Tibial nerve (tissue), 4 donors: ENCODE results near the gene UBALD2. TPM values are rescaled to one million over a fixed set of nuclear protein-coding genes. Genes with fewer than 3 reads are reported as not detected.
A peak's percentile ranks its signal among the peaks of the same experiment; 100 is the strongest.

Experiments used
- DNase-seq, 2 donors: peaks; one replicate each; pipeline ENCODE4 v3.0.0-alpha.2; 2019; ENCODE audit warnings: low spot score in 2 of 2
- H3K27ac ChIP-seq, 4 donors: fragments of 200-600 bp; sonication (generic) in 3 of 4; one replicate each; pipeline ENCODE4 v1.5.1; 2017 to 2019; ENCODE audit warnings: mild to moderate bottlenecking in 1 of 4
- H3K27me3 ChIP-seq, 2 donors: fragments of 200-600 bp; sonication (generic) in 1 of 2; one replicate each; pipeline versions ENCODE4 v1.5.1 to v1.6.0; 2017 to 2019
- H3K36me3 ChIP-seq, 3 donors: fragments of 200-600 bp; sonication (generic); one replicate each; pipeline ENCODE4 v1.5.1; 2018 to 2019
- H3K4me1 ChIP-seq, 4 donors: fragments of 200-600 bp; sonication (generic) in 3 of 4; one replicate each; pipeline ENCODE4 v1.5.1; 2017 to 2019
- H3K4me3 ChIP-seq, 4 donors: fragments of 200-600 bp; sonication (generic) in 3 of 4; one replicate each; pipeline ENCODE4 v1.5.1; 2017 to 2019; ENCODE audit warnings: mild to moderate bottlenecking in 1 of 4, moderate library complexity in 1 of 4
- H3K9me3 ChIP-seq, 4 donors: fragments of 200-600 bp; sonication (generic) in 3 of 4; one replicate each; pipeline ENCODE4 v1.5.1; 2017 to 2019
- EP300 ChIP-seq, 2 donors: sonication (generic); formaldehyde crosslinking; IDR thresholded peaks; one replicate each; pipeline ENCODE4 v1.6.1; 2017; ENCODE audit warnings: antibody characterized with exemption in 2 of 2, mild to moderate bottlenecking in 1 of 2
- POLR2A ChIP-seq, 2 donors: fragments of 450-650 bp; IDR thresholded peaks; one replicate each; pipeline ENCODE4 v1.6.1; 2017; ENCODE audit warnings: antibody characterized with exemption in 2 of 2, mild to moderate bottlenecking in 2 of 2, moderate library complexity in 2 of 2
- WGBS, 2 donors: methylation state at CpG; one replicate each; pipeline ENCODE4 v1.1.5; 2018; 5-methylcytosine and 5-hydroxymethylcytosine counted together
- total RNA-seq, 4 donors: library from RNA; depleted of rRNA; stranded (reverse); fragments of >200 nt; gene quantifications; one replicate each; pipeline ENCODE4 v1.1.0, GENCODE V29; 2016
- TF ChIP-seq, protein P1 (sequence below), 5 experiments: fragments of 200-600 bp in 3 of 5; fragments of 450-650 bp in 2 of 5; sonication (generic) in 3 of 5; IDR thresholded peaks; one replicate each; pipeline ENCODE4 v1.5.1; 2016 to 2019; ENCODE audit warnings: antibody characterized with exemption in 5 of 5, mild to moderate bottlenecking in 3 of 5, moderate library complexity in 2 of 5

The UBALD2 gene
- total RNA-seq, 4 donors from 2014 or later = 12.7 to 26.9 (median 20.4) TPM

- Histone ChIP-seq H3K27me3 (peaks cover 0 to 5% of the 10 kb centered on the region in 2 donors), H3K36me3 (no peaks in the 10 kb centered on the region), H3K4me1 (peaks cover 0 to 24% (median 9%) of the 10 kb centered on the region in 4 donors), H3K4me3 (no peak overlapping the region), H3K27ac (no peak overlapping the region), H3K9me3 (no peaks in the 10 kb centered on the region)
- 89 to 90% methylated on average over 7 of the region's 7 CpGs for whole genome bisulfite sequencing, 2 donors
- TF ChIP-seq EP300 (IDR thresholded peaks at IDR 0.05) (no peak), POLR2A (IDR thresholded peaks at IDR 0.05) (no peak)
- TF ChIP-seq, protein P1, sequence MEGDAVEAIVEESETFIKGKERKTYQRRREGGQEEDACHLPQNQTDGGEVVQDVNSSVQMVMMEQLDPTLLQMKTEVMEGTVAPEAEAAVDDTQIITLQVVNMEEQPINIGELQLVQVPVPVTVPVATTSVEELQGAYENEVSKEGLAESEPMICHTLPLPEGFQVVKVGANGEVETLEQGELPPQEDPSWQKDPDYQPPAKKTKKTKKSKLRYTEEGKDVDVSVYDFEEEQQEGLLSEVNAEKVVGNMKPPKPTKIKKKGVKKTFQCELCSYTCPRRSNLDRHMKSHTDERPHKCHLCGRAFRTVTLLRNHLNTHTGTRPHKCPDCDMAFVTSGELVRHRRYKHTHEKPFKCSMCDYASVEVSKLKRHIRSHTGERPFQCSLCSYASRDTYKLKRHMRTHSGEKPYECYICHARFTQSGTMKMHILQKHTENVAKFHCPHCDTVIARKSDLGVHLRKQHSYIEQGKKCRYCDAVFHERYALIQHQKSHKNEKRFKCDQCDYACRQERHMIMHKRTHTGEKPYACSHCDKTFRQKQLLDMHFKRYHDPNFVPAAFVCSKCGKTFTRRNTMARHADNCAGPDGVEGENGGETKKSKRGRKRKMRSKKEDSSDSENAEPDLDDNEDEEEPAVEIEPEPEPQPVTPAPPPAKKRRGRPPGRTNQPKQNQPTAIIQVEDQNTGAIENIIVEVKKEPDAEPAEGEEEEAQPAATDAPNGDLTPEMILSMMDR (IDR thresholded peaks at IDR 0.05) = no peak
- no peak for DNase-seq
These were observed 27.3 kb upstream of the UBALD2 start for GRCh38 chr17:76237859-76238313.

DNA sequence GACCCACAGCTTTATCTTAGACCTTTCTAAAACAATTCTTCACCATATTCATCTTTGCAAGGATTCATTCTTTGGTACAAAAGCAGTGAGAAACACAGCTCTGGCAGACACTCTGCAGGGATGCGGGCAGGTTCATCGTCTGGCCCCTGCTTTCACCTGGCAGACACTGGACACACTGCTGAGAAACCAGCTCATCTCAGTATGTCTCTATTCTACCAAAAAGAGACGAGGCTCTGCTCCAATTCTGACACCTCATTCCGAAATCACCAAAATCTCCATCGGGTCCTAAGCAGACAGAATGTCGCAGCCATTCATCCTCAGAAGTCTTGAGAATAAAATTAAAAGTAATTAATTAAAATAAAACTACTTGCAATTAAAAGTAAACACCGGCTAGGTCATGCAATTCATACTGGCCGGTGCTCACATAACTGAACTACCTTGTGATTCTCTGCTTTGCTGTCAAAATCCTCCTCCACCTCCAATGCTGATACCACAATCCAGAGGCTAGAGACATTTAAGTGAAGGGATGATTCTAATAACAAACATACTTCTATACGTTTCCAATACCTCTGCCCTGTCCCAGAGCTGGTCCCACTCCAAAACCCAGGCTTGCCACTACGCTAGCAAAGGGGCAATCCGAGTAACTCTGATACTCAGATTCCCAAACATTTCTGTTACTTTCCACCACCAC, 26.2 kb upstream of the UBALD2 start:
- H3K4me3 ChIP-seq = no peak overlapping the region
- H3K27me3 ChIP-seq = peaks cover 0 to 5% of the 10 kb centered on the region in 2 donors
- no peak for DNase-seq
- peak overlapping the region in 3 of 4 donors; percentile 63 to 88 (median 88) for H3K27ac ChIP-seq
- H3K4me1 ChIP-seq = peaks cover 0 to 24% (median 9%) of the 10 kb centered on the region in 4 donors
- H3K9me3 ChIP-seq = no peaks in the 10 kb centered on the region
- no peak for TF ChIP-seq POLR2A (IDR thresholded peaks at IDR 0.05)
- TF ChIP-seq EP300 (IDR thresholded peaks at IDR 0.05) = no peak
- TF ChIP-seq, protein P1 (IDR thresholded peaks at IDR 0.05) = no peak
- H3K36me3 ChIP-seq = no peaks in the 10 kb centered on the region
- 54 to 56% methylated on average over 11 of the region's 11 CpGs for WGBS, 2 donors

DNA sequence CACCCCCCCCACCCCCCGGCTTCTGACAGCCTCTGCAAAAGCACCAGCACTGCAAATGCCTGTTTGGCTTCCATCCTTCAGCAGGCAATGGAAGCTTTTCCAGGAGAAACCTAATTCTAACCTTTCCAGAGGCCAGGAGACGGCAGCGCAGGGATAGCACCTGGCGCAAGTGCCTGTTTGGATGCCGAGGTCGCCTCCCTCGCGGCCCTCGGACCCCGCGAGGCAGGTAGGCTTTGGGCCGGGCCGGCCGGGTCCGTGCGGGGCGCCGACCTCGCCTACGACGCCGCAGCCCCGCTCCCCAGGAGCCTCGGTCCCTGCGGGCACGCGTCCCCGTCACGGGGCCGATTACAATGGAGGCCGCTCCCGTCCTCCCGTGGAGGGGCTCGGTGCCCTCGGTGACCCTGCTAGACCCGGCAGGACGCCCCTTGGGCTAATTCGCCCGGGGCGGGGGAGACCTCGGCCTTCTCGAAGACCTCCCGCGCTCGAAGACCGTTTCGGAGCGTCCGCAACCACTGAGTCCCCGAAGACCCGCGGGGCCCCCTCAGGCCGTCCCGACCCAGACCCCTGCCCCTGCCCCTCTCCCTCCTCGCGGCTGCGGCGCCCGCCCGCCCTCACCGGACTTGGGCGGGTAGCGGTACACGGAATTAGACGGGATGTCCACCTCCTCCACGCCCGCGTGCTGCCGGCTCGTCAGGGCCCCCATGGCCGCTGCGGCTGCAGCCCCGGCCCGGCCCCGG, 25.4 kb upstream of the UBALD2 start:
- H3K4me1 ChIP-seq = peaks cover 0 to 24% (median 9%) of the 10 kb centered on the region in 4 donors
- no peak for DNase-seq
- H3K27ac ChIP-seq = peak overlapping the region; percentile 54 to 88 (median 76)
- H3K27me3 ChIP-seq = peaks cover 0 to 5% of the 10 kb centered on the region in 2 donors
- H3K9me3 ChIP-seq = no peaks in the 10 kb centered on the region
- H3K4me3 ChIP-seq = peak overlapping the region; percentile 32 to 76 (median 50)
- no peaks in the 10 kb centered on the region for H3K36me3 ChIP-seq
- 14 to 41% methylated on average over 2 to 13 of the region's 75 CpGs for WGBS, 2 donors
- TF ChIP-seq, protein P1 (IDR thresholded peaks at IDR 0.05) = no peak
- no peak for TF ChIP-seq EP300 (IDR thresholded peaks at IDR 0.05)
- TF ChIP-seq POLR2A (IDR thresholded peaks at IDR 0.05) = no peak

GRCh38 chr17:76240461-76241203, 24.5 kb upstream of the UBALD2 start, which contains the start of gene RNF157:
Gene RNF157 (minus strand): TSS chr17:76240493. CDS start chr17:76240240, 253 bp downstream.
- peaks cover 0 to 24% (median 9%) of the 10 kb centered on the region in 4 donors for H3K4me1 ChIP-seq
- no peaks in the 10 kb centered on the region for H3K9me3 ChIP-seq
- H3K36me3 ChIP-seq = no peaks in the 10 kb centered on the region
- H3K27ac ChIP-seq = peak within 1 kb of the TSS; percentile 84 to 88 (median 88)
- DNase-seq = no peak
- peaks cover 0 to 5% of the 10 kb centered on the region in 2 donors for H3K27me3 ChIP-seq
- TF ChIP-seq POLR2A (IDR thresholded peaks at IDR 0.05) (peak; percentile 34 to 35), EP300 (IDR thresholded peaks at IDR 0.05) (peak in 1 of 2 donors; percentile 67)
- TF ChIP-seq, protein P1 (IDR thresholded peaks at IDR 0.05) = no peak
- WGBS, 2 donors = 0 to 1% methylated on average over 34 to 35 of the region's 102 CpGs
- H3K4me3 ChIP-seq = peak within 1 kb of the TSS; percentile 54 to 76 (median 63)
